Measurements from ENCODE around the gene HEXD. TPM values are rescaled to one million over a fixed set of nuclear protein-coding genes. Genes with fewer than 3 reads are reported as not detected.

Gene HEXD
- total and polyA plus RNA-seq, 2 of the 8 experiments (the other 6 are each of a cell fraction or from before 2014, with no cell fraction given) = 20.6 to 21.8 TPM

DNA sequence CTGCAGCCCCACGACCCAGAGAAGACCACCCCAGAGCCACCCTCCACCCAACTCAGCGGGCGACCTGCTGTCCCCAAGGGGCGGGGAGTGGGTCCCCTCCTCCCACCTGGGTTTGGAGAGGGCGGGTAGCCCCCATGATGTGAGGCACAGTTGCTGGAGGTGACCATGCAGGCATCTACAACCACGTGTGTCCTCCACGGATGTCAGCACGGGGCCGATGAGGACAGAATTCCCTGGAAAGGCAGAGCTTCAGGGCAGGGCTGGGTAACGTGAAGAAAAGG, 39.5 kb upstream of the HEXD start:
- no peak overlapping the region for H3K23ac ChIP-seq (ENCODE audit: insufficient read length)
- ChIA-PET CTCF (ENCODE audit: partially characterized antibody) (interaction anchor here (0.6 to 1.3 kb wide), 3 partner anchors 11 to 557 kb away, joined by 3 read pairs; no protein-coding TSS in a partner anchor), POLR2A (ENCODE audit: partially characterized antibody) (interaction anchor here (0.6 to 1.1 kb wide), 2 partner anchors 45 to 235 kb away, joined by 3 to 6 read pairs; partner anchors contain the start of gene SECTM1)
- no peak overlapping the region for H2AK5ac ChIP-seq (ENCODE audit: low read depth, low read length)
- no peak overlapping the region for H3K4ac ChIP-seq (replicated peaks; ENCODE audit: insufficient read length, low read depth, low read length)
- H2BK20ac ChIP-seq (ENCODE audit: low read length) = no peak overlapping the region
- no peak overlapping the region for H2BK120ac ChIP-seq (replicated peaks; ENCODE audit: low read depth, low read length)
- H3K79me1 ChIP-seq (ENCODE audit: low read depth, low read length) = no peaks in the 10 kb centered on the region
- H3K18ac ChIP-seq (ENCODE audit: extremely low read depth, low read length) = no peak overlapping the region
- 85% methylated on average over 10 of the region's 10 CpGs; no CpG with 5 or more reads in 1 of the 2 experiments for WGBS, 2 experiments (ENCODE audit: extremely low coverage in 1 of 2, insufficient coverage in 1 of 2, insufficient read length in 1 of 2, insufficient replicate concordance in 2 of 2, low coverage in 1 of 2, low lambda C conversion rate in 2 of 2, missing lambda C conversion rate in 1 of 2)
- no peak overlapping the region for H2BK15ac ChIP-seq (ENCODE audit: low read length)
- peaks cover 9 to 24% (median 18%) of the 10 kb centered on the region in 4 experiments; a peak in 6 of 7 replicates for H3K27me3 ChIP-seq (replicated peaks in 1 of 4; ENCODE audit: control insufficient read depth in 3 of 4, extremely low read depth in 1 of 4, insufficient read depth in 3 of 4, low read length in 3 of 4)
- no peak overlapping the region for H3K27ac ChIP-seq (ENCODE audit: low read depth, low read length)
- H3K4me2 ChIP-seq (ENCODE audit: insufficient read depth in 1 of 2, low read depth in 2 of 2, low read length in 2 of 2) = no peak overlapping the region
- H3K14ac ChIP-seq (ENCODE audit: insufficient read length) = no peak overlapping the region
- H4K20me1 ChIP-seq (replicated peaks in 1 of 2; ENCODE audit: control insufficient read depth in 1 of 2, insufficient read depth in 2 of 2, low read length in 2 of 2) = peaks cover 0 to 5% of the 10 kb centered on the region in 2 experiments
- no peak overlapping the region for H4K5ac ChIP-seq (ENCODE audit: insufficient read length, low read depth, low read length)
- no peaks in the 10 kb centered on the region for H3K36me3 ChIP-seq (ENCODE audit: control insufficient read depth in 2 of 4, insufficient read depth in 4 of 4, low read length in 3 of 4)
- FAIRE-seq = no peak
- H4K91ac ChIP-seq (replicated peaks; ENCODE audit: insufficient read length, low read length) = no peak overlapping the region
- no peak overlapping the region for H2BK5ac ChIP-seq (ENCODE audit: low read depth, low read length)
- TF ChIP-seq POLR2A (IDR thresholded peaks at IDR 0.05; ENCODE audit: control extremely low read depth in 1 of 2, low read depth in 2 of 2, low read length in 2 of 2) (no peak), CBX8 (IDR thresholded peaks at IDR 0.05; ENCODE audit: borderline replicate concordance, low read depth, low read length) (no peak), NANOG (IDR thresholded peaks at IDR 0.05; ENCODE audit: insufficient read depth, low read depth, low read length, poor library complexity, severe bottlenecking) (no peak), FOSL1 (IDR thresholded peaks at IDR 0.05; ENCODE audit: insufficient read depth, low read depth, low read length) (no peak), KDM4A (IDR thresholded peaks at IDR 0.05; ENCODE audit: low read depth, low read length, severe bottlenecking) (no peak), RAD21 (IDR thresholded peaks at IDR 0.05 in 1 of 2, conservative IDR thresholded peaks at IDR 0.05 in 1 of 2; ENCODE audit: low read depth in 2 of 2, low read length in 2 of 2) (no peak), KDM5A (IDR thresholded peaks at IDR 0.05; ENCODE audit: low read length) (no peak), JUND (IDR thresholded peaks at IDR 0.05; ENCODE audit: low read length) (no peak)
- TF ChIP-seq, protein P1, sequence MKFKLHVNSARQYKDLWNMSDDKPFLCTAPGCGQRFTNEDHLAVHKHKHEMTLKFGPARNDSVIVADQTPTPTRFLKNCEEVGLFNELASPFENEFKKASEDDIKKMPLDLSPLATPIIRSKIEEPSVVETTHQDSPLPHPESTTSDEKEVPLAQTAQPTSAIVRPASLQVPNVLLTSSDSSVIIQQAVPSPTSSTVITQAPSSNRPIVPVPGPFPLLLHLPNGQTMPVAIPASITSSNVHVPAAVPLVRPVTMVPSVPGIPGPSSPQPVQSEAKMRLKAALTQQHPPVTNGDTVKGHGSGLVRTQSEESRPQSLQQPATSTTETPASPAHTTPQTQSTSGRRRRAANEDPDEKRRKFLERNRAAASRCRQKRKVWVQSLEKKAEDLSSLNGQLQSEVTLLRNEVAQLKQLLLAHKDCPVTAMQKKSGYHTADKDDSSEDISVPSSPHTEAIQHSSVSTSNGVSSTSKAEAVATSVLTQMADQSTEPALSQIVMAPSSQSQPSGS (IDR thresholded peaks at IDR 0.05; ENCODE audit: low read length) = no peak
- TF ChIP-seq, protein P2, sequence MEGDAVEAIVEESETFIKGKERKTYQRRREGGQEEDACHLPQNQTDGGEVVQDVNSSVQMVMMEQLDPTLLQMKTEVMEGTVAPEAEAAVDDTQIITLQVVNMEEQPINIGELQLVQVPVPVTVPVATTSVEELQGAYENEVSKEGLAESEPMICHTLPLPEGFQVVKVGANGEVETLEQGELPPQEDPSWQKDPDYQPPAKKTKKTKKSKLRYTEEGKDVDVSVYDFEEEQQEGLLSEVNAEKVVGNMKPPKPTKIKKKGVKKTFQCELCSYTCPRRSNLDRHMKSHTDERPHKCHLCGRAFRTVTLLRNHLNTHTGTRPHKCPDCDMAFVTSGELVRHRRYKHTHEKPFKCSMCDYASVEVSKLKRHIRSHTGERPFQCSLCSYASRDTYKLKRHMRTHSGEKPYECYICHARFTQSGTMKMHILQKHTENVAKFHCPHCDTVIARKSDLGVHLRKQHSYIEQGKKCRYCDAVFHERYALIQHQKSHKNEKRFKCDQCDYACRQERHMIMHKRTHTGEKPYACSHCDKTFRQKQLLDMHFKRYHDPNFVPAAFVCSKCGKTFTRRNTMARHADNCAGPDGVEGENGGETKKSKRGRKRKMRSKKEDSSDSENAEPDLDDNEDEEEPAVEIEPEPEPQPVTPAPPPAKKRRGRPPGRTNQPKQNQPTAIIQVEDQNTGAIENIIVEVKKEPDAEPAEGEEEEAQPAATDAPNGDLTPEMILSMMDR (IDR thresholded peaks at IDR 0.05; ENCODE audit: control extremely low read depth in 1 of 3, insufficient read depth in 1 of 3, low read depth in 1 of 3, low read length in 3 of 3) = no peak
- H3K56ac ChIP-seq (replicated peaks; ENCODE audit: insufficient read length, low read depth, low read length) = no peak overlapping the region
- H3K23me2 ChIP-seq (ENCODE audit: low read depth, low read length) = no peaks in the 10 kb centered on the region
- H3K9me3 ChIP-seq (ENCODE audit: insufficient read depth in 2 of 2, low read depth in 1 of 2, low read length in 1 of 2) = no peaks in the 10 kb centered on the region
- H3K4me1 ChIP-seq (replicated peaks in 1 of 4; ENCODE audit: control insufficient read depth in 3 of 4, insufficient read depth in 4 of 4, low read length in 3 of 4) = no peaks in the 10 kb centered on the region; a peak in 1 of 7 replicates
- H4K8ac ChIP-seq (ENCODE audit: extremely low read depth, insufficient read depth, low read length) = no peak overlapping the region
- no peak overlapping the region for H3K4me3 ChIP-seq (ENCODE audit: extremely low read depth in 1 of 4, insufficient read depth in 2 of 4, low read depth in 3 of 4, low read length in 4 of 4)
- no peak for DNase-seq (ENCODE audit: low read depth in 1 of 2, low spot score in 2 of 2)
- no peak overlapping the region for H2BK12ac ChIP-seq (ENCODE audit: low read depth, low read length)
- H2AFZ ChIP-seq (ENCODE audit: low read length) = no peak overlapping the region
- no peaks in the 10 kb centered on the region for H3K79me2 ChIP-seq (ENCODE audit: control insufficient read depth in 1 of 2, insufficient read depth in 2 of 2, low read length in 2 of 2)
- H3K9ac ChIP-seq (replicated peaks in 1 of 4; ENCODE audit: extremely low read depth in 1 of 4, low read depth in 3 of 4, low read length in 3 of 4) = no peak overlapping the region
